ENCODE measurements around the gene GATM. TPM values are rescaled to one million over a fixed set of nuclear protein-coding genes. Genes with fewer than 3 reads are reported as not detected.

GATM gene
- total and polyA plus RNA-seq, 2 of the 8 experiments (the other 6 are each of a cell fraction or from before 2014, with no cell fraction given) = 10.2 to 15.1 TPM

GRCh38 chr15:45402162-45402954, 24.0 kb upstream of the GATM start (continued):
- TF ChIP-seq ATF2 (IDR thresholded peaks at IDR 0.05; ENCODE audit: low read length) (no peak), CREB1 (IDR thresholded peaks at IDR 0.05) (peak; percentile 73), TAF1 (IDR thresholded peaks at IDR 0.05; ENCODE audit: low read depth, low read length) (peak; percentile 88), SIN3A (conservative IDR thresholded peaks at IDR 0.05 in 1 of 2, IDR thresholded peaks at IDR 0.05 in 1 of 2; ENCODE audit: low read depth in 1 of 2, low read length in 2 of 2) (peak in 1 of 2 experiments; percentile 73; a peak in 2 of 4 replicates), POU5F1 (IDR thresholded peaks at IDR 0.05; ENCODE audit: low read depth, low read length) (no peak), JUN (IDR thresholded peaks at IDR 0.05; ENCODE audit: low read depth, low read length) (no peak), BRCA1 (IDR thresholded peaks at IDR 0.05; ENCODE audit: low read depth, low read length) (no peak), EP300 (IDR thresholded peaks at IDR 0.05; ENCODE audit: borderline replicate concordance in 1 of 2, low read depth in 2 of 2, low read length in 2 of 2) (no peak), CEBPB (IDR thresholded peaks at IDR 0.05; ENCODE audit: low read depth, low read length) (peak; percentile 82), NANOG (IDR thresholded peaks at IDR 0.05; ENCODE audit: insufficient read depth, low read depth, low read length, poor library complexity, severe bottlenecking) (no peak), SP1 (IDR thresholded peaks at IDR 0.05; ENCODE audit: low read depth, low read length) (peak; percentile 94)
- TF ChIP-seq, protein P1, sequence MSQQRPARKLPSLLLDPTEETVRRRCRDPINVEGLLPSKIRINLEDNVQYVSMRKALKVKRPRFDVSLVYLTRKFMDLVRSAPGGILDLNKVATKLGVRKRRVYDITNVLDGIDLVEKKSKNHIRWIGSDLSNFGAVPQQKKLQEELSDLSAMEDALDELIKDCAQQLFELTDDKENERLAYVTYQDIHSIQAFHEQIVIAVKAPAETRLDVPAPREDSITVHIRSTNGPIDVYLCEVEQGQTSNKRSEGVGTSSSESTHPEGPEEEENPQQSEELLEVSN (IDR thresholded peaks at IDR 0.05) = peak; percentile 50

Data from H1 (cell line).